ENCODE results near the gene CCSER1. TPM values are rescaled to one million over a fixed set of nuclear protein-coding genes. Genes with fewer than 3 reads are reported as not detected.

CCSER1 gene
- total and polyA plus RNA-seq, 4 donors = 3.5 to 66.1 (median 14.5) TPM

GRCh38 chr4:90126805-90127204 is 389 bp upstream of the CCSER1 start:
- peak in 1 of 6 donors; percentile 9 for DNase-seq (ENCODE audit: low read depth in 4 of 6, low spot score in 6 of 6)
- H3K4me3 ChIP-seq (ENCODE audit: low read depth, low read length) = peak overlapping the region; percentile 70
- 16% methylated on average over 5 of the region's 8 CpGs for WGBS (ENCODE audit: insufficient coverage)
- peaks cover 10% of the 10 kb centered on the region for H3K4me1 ChIP-seq (ENCODE audit: control insufficient read depth, insufficient read depth, low read length)
- no peaks in the 10 kb centered on the region for H3K36me3 ChIP-seq (ENCODE audit: control insufficient read depth, insufficient read depth, low read length)
- peak overlapping the region; percentile 81 for H3K27ac ChIP-seq (ENCODE audit: low read depth, low read length)
- peaks cover 2% of the 10 kb centered on the region for H3K27me3 ChIP-seq (ENCODE audit: control insufficient read depth, insufficient read depth, low read length)
- H3K9me3 ChIP-seq (ENCODE audit: control insufficient read depth, insufficient read depth, low read length) = no peaks in the 10 kb centered on the region

- Histone ChIP-seq H3K27ac (ENCODE audit: low read depth, low read length) (peak overlapping the region; percentile 81), H3K9me3 (ENCODE audit: control insufficient read depth, insufficient read depth, low read length) (no peaks in the 10 kb centered on the region), H3K27me3 (ENCODE audit: control insufficient read depth, insufficient read depth, low read length) (peaks cover 2% of the 10 kb centered on the region), H3K36me3 (ENCODE audit: control insufficient read depth, insufficient read depth, low read length) (no peaks in the 10 kb centered on the region), H3K4me1 (ENCODE audit: control insufficient read depth, insufficient read depth, low read length) (peaks cover 10% of the 10 kb centered on the region), H3K4me3 (ENCODE audit: low read depth, low read length) (peak overlapping the region; percentile 70)
- 0% methylated on average over 74 of the region's 81 CpGs for WGBS (ENCODE audit: insufficient coverage)
- DNase-seq (ENCODE audit: low read depth in 4 of 6, low spot score in 6 of 6) = peak in 1 of 6 donors; percentile 76
These were observed 632 bp downstream of the CCSER1 start for GRCh38 chr4:90127706-90128345.

- no peak overlapping the region for H3K27ac ChIP-seq (ENCODE audit: low read depth, low read length)
- H3K9me3 ChIP-seq (ENCODE audit: control insufficient read depth, insufficient read depth, low read length) = no peaks in the 10 kb centered on the region
- H3K36me3 ChIP-seq (ENCODE audit: control insufficient read depth, insufficient read depth, low read length) = no peaks in the 10 kb centered on the region
- peaks cover 10% of the 10 kb centered on the region for H3K4me1 ChIP-seq (ENCODE audit: control insufficient read depth, insufficient read depth, low read length)
- no peak for DNase-seq (ENCODE audit: low read depth in 4 of 6, low spot score in 6 of 6)
- 60% methylated on average over 1 of the region's 4 CpGs for WGBS (ENCODE audit: insufficient coverage)
- no peak overlapping the region for H3K4me3 ChIP-seq (ENCODE audit: low read depth, low read length)
- H3K27me3 ChIP-seq (ENCODE audit: control insufficient read depth, insufficient read depth, low read length) = no peaks in the 10 kb centered on the region
These were observed 1.8 kb downstream of the CCSER1 start for GRCh38 chr4:90128961-90129495.

GRCh38 chr4:90130076-90130475 is 2.9 kb downstream of the CCSER1 start:
- no peaks in the 10 kb centered on the region for H3K27me3 ChIP-seq (ENCODE audit: control insufficient read depth, insufficient read depth, low read length)
- no peaks in the 10 kb centered on the region for H3K36me3 ChIP-seq (ENCODE audit: control insufficient read depth, insufficient read depth, low read length)
- 90% methylated on average over 2 of the region's 5 CpGs for WGBS (ENCODE audit: insufficient coverage)
- no peak overlapping the region for H3K4me3 ChIP-seq (ENCODE audit: low read depth, low read length)
- peaks cover 10% of the 10 kb centered on the region for H3K4me1 ChIP-seq (ENCODE audit: control insufficient read depth, insufficient read depth, low read length)
- no peaks in the 10 kb centered on the region for H3K9me3 ChIP-seq (ENCODE audit: control insufficient read depth, insufficient read depth, low read length)
- H3K27ac ChIP-seq (ENCODE audit: low read depth, low read length) = no peak overlapping the region
- peak in 1 of 6 donors; percentile 39 for DNase-seq (ENCODE audit: low read depth in 4 of 6, low spot score in 6 of 6)

GRCh38 chr4:90137555-90137954 is 10.4 kb downstream of the CCSER1 start:
- H3K4me3 ChIP-seq (ENCODE audit: low read depth, low read length) = no peak overlapping the region

GRCh38 chr4:90142081-90142480 is 14.9 kb downstream of the CCSER1 start:
- H3K27me3 ChIP-seq (ENCODE audit: control insufficient read depth, insufficient read depth, low read length) = no peaks in the 10 kb centered on the region
- H3K27ac ChIP-seq (ENCODE audit: low read depth, low read length) = no peak overlapping the region
- H3K4me1 ChIP-seq (ENCODE audit: control insufficient read depth, insufficient read depth, low read length) = no peaks in the 10 kb centered on the region
- H3K9me3 ChIP-seq (ENCODE audit: control insufficient read depth, insufficient read depth, low read length) = no peaks in the 10 kb centered on the region
- DNase-seq (ENCODE audit: low read depth in 4 of 6, low spot score in 6 of 6) = no peak
- no peak overlapping the region for H3K4me3 ChIP-seq (ENCODE audit: low read depth, low read length)
- WGBS (ENCODE audit: insufficient coverage) = no CpG with 5 or more reads among the region's 1 CpG
- no peaks in the 10 kb centered on the region for H3K36me3 ChIP-seq (ENCODE audit: control insufficient read depth, insufficient read depth, low read length)

More at GRCh38 chr4:90137555-90137954, 10.4 kb downstream of the CCSER1 start:
- no peak for DNase-seq (ENCODE audit: low read depth in 4 of 6, low spot score in 6 of 6)
- 59% methylated on average over 3 of the region's 4 CpGs for WGBS (ENCODE audit: insufficient coverage)
- Histone ChIP-seq H3K36me3 (ENCODE audit: control insufficient read depth, insufficient read depth, low read length) (no peaks in the 10 kb centered on the region), H3K27ac (ENCODE audit: low read depth, low read length) (no peak overlapping the region), H3K27me3 (ENCODE audit: control insufficient read depth, insufficient read depth, low read length) (no peaks in the 10 kb centered on the region), H3K4me1 (ENCODE audit: control insufficient read depth, insufficient read depth, low read length) (no peaks in the 10 kb centered on the region), H3K9me3 (ENCODE audit: control insufficient read depth, insufficient read depth, low read length) (no peaks in the 10 kb centered on the region)

- Histone ChIP-seq H3K27me3 (ENCODE audit: control insufficient read depth, insufficient read depth, low read length) (no peaks in the 10 kb centered on the region), H3K27ac (ENCODE audit: low read depth, low read length) (no peak overlapping the region), H3K9me3 (ENCODE audit: control insufficient read depth, insufficient read depth, low read length) (no peaks in the 10 kb centered on the region), H3K4me1 (ENCODE audit: control insufficient read depth, insufficient read depth, low read length) (no peaks in the 10 kb centered on the region), H3K4me3 (ENCODE audit: low read depth, low read length) (no peak overlapping the region), H3K36me3 (ENCODE audit: control insufficient read depth, insufficient read depth, low read length) (no peaks in the 10 kb centered on the region)
- no CpG with 5 or more reads among the region's 2 CpGs for WGBS (ENCODE audit: insufficient coverage)
- no peak for DNase-seq (ENCODE audit: low read depth in 4 of 6, low spot score in 6 of 6)
These were observed 18.1 kb downstream of the CCSER1 start for GRCh38 chr4:90145319-90145718.

- Histone ChIP-seq H3K36me3 (ENCODE audit: control insufficient read depth, insufficient read depth, low read length) (no peaks in the 10 kb centered on the region), H3K4me1 (ENCODE audit: control insufficient read depth, insufficient read depth, low read length) (no peaks in the 10 kb centered on the region), H3K9me3 (ENCODE audit: control insufficient read depth, insufficient read depth, low read length) (no peaks in the 10 kb centered on the region), H3K27ac (ENCODE audit: low read depth, low read length) (no peak overlapping the region), H3K27me3 (ENCODE audit: control insufficient read depth, insufficient read depth, low read length) (no peaks in the 10 kb centered on the region), H3K4me3 (ENCODE audit: low read depth, low read length) (no peak overlapping the region)
- DNase-seq (ENCODE audit: low read depth in 4 of 6, low spot score in 6 of 6) = no peak
- no CpG with 5 or more reads among the region's 5 CpGs for WGBS (ENCODE audit: insufficient coverage)
These were observed 19.1 kb downstream of the CCSER1 start for GRCh38 chr4:90146306-90146705.

GRCh38 chr4:90148574-90149148 is 21.5 kb downstream of the CCSER1 start:
- no peaks in the 10 kb centered on the region for H3K4me1 ChIP-seq (ENCODE audit: control insufficient read depth, insufficient read depth, low read length)
- H3K27me3 ChIP-seq (ENCODE audit: control insufficient read depth, insufficient read depth, low read length) = no peaks in the 10 kb centered on the region
- no peaks in the 10 kb centered on the region for H3K9me3 ChIP-seq (ENCODE audit: control insufficient read depth, insufficient read depth, low read length)
- 80% methylated on average over 1 of the region's 2 CpGs for WGBS (ENCODE audit: insufficient coverage)
- H3K27ac ChIP-seq (ENCODE audit: low read depth, low read length) = no peak overlapping the region
- no peaks in the 10 kb centered on the region for H3K36me3 ChIP-seq (ENCODE audit: control insufficient read depth, insufficient read depth, low read length)
- no peak overlapping the region for H3K4me3 ChIP-seq (ENCODE audit: low read depth, low read length)
- no peak for DNase-seq (ENCODE audit: low read depth in 4 of 6, low spot score in 6 of 6)

- no peaks in the 10 kb centered on the region for H3K4me1 ChIP-seq (ENCODE audit: control insufficient read depth, insufficient read depth, low read length)
- H3K27ac ChIP-seq (ENCODE audit: low read depth, low read length) = no peak overlapping the region
- no peak overlapping the region for H3K4me3 ChIP-seq (ENCODE audit: low read depth, low read length)
- H3K36me3 ChIP-seq (ENCODE audit: control insufficient read depth, insufficient read depth, low read length) = no peaks in the 10 kb centered on the region
- no peaks in the 10 kb centered on the region for H3K27me3 ChIP-seq (ENCODE audit: control insufficient read depth, insufficient read depth, low read length)
- no peak for DNase-seq (ENCODE audit: low read depth in 4 of 6, low spot score in 6 of 6)
- no peaks in the 10 kb centered on the region for H3K9me3 ChIP-seq (ENCODE audit: control insufficient read depth, insufficient read depth, low read length)
These were observed 24.8 kb downstream of the CCSER1 start for GRCh38 chr4:90152024-90152423.

Data from spinal cord (tissue), 10 donors.